HepG2 (cell line): ENCODE results near the gene LAMTOR1. TPM values are rescaled to one million over a fixed set of nuclear protein-coding genes. Genes with fewer than 3 reads are reported as not detected.

Source experiments
- AKNA ChIP-seq: sonication (generic); formaldehyde crosslinking; IDR thresholded peaks from 2 replicates; pipeline ENCODE4 v1.4.0; 2020; ENCODE audit warnings: missing genetic modification reagents, borderline replicate concordance
- ATAD3A ChIP-seq: sonication (generic); formaldehyde crosslinking; IDR thresholded peaks from 2 replicates; pipeline ENCODE4 v1.4.0; 2020; ENCODE audit warnings: missing genetic modification reagents
- CHD4 ChIP-seq: fragments of 200-600 bp; sonication (generic); IDR thresholded peaks from 2 replicates; pipeline ENCODE4 v1.7.0; 2017; ENCODE audit warnings: mild to moderate bottlenecking, low read length, borderline replicate concordance
- ERF ChIP-seq: IDR thresholded peaks from 2 replicates; pipeline ENCODE4 v1.6.1; 2018; ENCODE audit warnings: missing biosample characterization, missing genetic modification reagents
- FOXK1 ChIP-seq: sonication (generic); formaldehyde crosslinking; IDR thresholded peaks from 2 replicates; pipeline ENCODE4 v1.4.0; 2020; ENCODE audit warnings: low read depth, missing genetic modification reagents, borderline replicate concordance
- HOMEZ ChIP-seq: IDR thresholded peaks from 2 replicates; pipeline ENCODE4 v1.6.1; 2016; ENCODE audit warnings: low read depth
- NFE2L2 ChIP-seq: fragments of 150-350 bp; IDR thresholded peaks from 2 replicates; pipeline ENCODE4 v1.6.1; 2014; ENCODE audit warnings: low read length
- POGZ ChIP-seq: sonication (generic); formaldehyde crosslinking; IDR thresholded peaks from 2 replicates; pipeline ENCODE4 v1.4.0; 2020; ENCODE audit warnings: mild to moderate bottlenecking, missing genetic modification reagents
- RFX5 ChIP-seq: IDR thresholded peaks from 2 replicates; pipeline ENCODE4 v1.6.1; 2011; ENCODE audit warnings: low read depth, low read length, improper control_type of control experiment
- ZKSCAN1 ChIP-seq: fragments of 150-350 bp; IDR thresholded peaks from 2 replicates; pipeline ENCODE4 v1.6.1; 2014; ENCODE audit warnings: low read length
- ZNF264 ChIP-seq: sonication (generic); formaldehyde crosslinking; IDR thresholded peaks from 2 replicates; pipeline ENCODE4 v1.4.0; 2020; ENCODE audit warnings: missing genetic modification reagents
- ZNF564 ChIP-seq: sonication (generic); formaldehyde crosslinking; IDR thresholded peaks from 2 replicates; pipeline ENCODE4 v1.8.1; 2023; ENCODE audit warnings: mild to moderate bottlenecking, missing genetic modification reagents
- ZNF567 ChIP-seq: sonication (generic); formaldehyde crosslinking; IDR thresholded peaks from 2 replicates; pipeline ENCODE4 v1.8.1; 2023; ENCODE audit warnings: mild to moderate bottlenecking, missing genetic modification reagents, borderline replicate concordance
- ZNF766 ChIP-seq: sonication (generic); formaldehyde crosslinking; IDR thresholded peaks from 2 replicates; pipeline ENCODE4 v1.5.0; 2020; ENCODE audit warnings: missing genetic modification reagents, borderline replicate concordance
- polyA plus RNA-seq, 8 experiments: library from polyadenylated mRNA; depleted of rRNA in 3 of 8; stranded (reverse) in 7 of 8; unstranded in 1 of 8; fragments of >200 nt; fragmentation: Illumina TruSeq in 4 of 8; extraction: Trizol in 4 of 8; gene quantifications; 2 replicates each; pipeline versions ENCODE4 v1.2.1 to v1.2.3, GENCODE V29; 2011 to 2016; ENCODE audit warnings: low read depth in 4 of 8, missing spikeins in 1 of 8, mixed read lengths in 1 of 8; ENCODE audit not compliant: insufficient read depth in 1 of 8
- total RNA-seq, 5 experiments: library from RNA; depleted of rRNA; stranded (reverse); fragments of >200 nt; fragmentation: Illumina TruSeq; extraction: Trizol; gene quantifications; 2 replicates each; pipeline ENCODE4 v1.2.3, GENCODE V29; 2016; ENCODE audit warnings: low read depth in 1 of 5
- TF ChIP-seq, protein P1 (sequence below): sonication (generic); formaldehyde crosslinking; IDR thresholded peaks from 2 replicates; pipeline ENCODE4 v1.9.0; 2021; ENCODE audit warnings: missing genetic modification reagents, borderline replicate concordance
- TF ChIP-seq, protein P2 (sequence below): sonication (generic); formaldehyde crosslinking; IDR thresholded peaks from 2 replicates; pipeline ENCODE4 v1.9.0; 2022; ENCODE audit warnings: missing genetic modification reagents, mild to moderate bottlenecking, borderline replicate concordance
- TF ChIP-seq, protein P3 (sequence below), 2 experiments: sonication (generic) in 1 of 2; formaldehyde crosslinking in 1 of 2; IDR thresholded peaks; 2 replicates each; pipeline versions ENCODE4 v1.4.0 to v1.6.1; 2018 to 2020; ENCODE audit warnings: missing genetic modification reagents in 2 of 2, borderline replicate concordance in 1 of 2, low read depth in 1 of 2, mild to moderate bottlenecking in 1 of 2, missing biosample characterization in 1 of 2

LAMTOR1 gene
- total and polyA plus RNA-seq, 2 of the 13 experiments (the other 11 are each of a cell fraction or from before 2014, with no cell fraction given): 60.4 to 66.0 TPM

DNA sequence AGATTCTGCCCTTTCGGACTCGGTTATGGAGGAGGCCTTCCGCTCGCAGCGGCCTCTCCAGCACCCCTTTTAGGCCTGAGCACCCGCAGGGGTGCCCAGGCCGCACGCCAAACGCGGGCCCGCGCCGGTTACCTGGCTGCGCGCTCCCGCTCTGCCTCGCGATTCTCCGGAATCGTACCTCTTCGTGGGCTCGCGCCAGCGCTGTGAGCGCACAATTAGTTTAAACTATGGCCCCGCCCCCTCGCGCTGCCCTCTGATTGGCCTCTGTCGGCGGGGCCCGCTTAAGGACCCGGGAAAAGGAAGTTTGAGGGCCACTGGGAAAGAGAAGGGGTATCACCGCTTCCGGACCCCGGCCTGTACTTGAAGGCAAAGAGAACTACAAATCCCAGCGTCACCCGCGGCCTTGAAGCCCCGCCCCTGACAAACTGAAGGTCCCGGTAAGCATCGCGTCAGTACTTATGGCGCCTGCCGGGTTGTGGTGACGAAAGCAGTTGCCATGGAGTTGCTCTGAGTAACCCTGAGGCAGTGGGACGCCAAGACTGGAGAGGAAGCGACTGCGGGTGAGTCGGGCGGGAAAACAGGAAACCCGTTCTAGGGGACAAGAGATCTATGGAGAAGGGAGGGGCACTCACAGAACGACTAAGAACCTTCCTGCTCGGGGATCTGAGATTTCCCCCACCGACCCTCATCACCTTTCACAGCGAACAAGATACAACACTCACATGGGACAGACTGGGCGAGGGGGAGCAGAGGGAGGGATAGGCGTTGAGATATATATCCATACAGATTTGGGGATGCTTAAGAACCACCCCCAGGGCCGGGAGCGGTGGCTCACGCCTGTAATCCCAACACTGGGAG is 22.5 kb downstream of the LAMTOR1 start, which contains the start of the genes LRRC51 and NUMA1 (continued):
- TF ChIP-seq AKNA (CRISPR knock-in tag): no peak
- TF ChIP-seq ZNF766 (CRISPR knock-in tag): no peak
- no peak for TF ChIP-seq NFE2L2
- TF ChIP-seq ZKSCAN1: no peak
- TF ChIP-seq, protein P1, sequence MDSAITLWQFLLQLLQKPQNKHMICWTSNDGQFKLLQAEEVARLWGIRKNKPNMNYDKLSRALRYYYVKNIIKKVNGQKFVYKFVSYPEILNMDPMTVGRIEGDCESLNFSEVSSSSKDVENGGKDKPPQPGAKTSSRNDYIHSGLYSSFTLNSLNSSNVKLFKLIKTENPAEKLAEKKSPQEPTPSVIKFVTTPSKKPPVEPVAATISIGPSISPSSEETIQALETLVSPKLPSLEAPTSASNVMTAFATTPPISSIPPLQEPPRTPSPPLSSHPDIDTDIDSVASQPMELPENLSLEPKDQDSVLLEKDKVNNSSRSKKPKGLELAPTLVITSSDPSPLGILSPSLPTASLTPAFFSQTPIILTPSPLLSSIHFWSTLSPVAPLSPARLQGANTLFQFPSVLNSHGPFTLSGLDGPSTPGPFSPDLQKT (CRISPR knock-in tag): no peak
- TF ChIP-seq ZNF567: no peak
- no peak for TF ChIP-seq ZNF264 (CRISPR knock-in tag)
- TF ChIP-seq POGZ: 0 out of 2 replicates have a peak, but pooled peaks have one; percentile 45
- TF ChIP-seq CHD4: no peak
- peak; percentile 100 for TF ChIP-seq RFX5
- TF ChIP-seq, protein P2, sequence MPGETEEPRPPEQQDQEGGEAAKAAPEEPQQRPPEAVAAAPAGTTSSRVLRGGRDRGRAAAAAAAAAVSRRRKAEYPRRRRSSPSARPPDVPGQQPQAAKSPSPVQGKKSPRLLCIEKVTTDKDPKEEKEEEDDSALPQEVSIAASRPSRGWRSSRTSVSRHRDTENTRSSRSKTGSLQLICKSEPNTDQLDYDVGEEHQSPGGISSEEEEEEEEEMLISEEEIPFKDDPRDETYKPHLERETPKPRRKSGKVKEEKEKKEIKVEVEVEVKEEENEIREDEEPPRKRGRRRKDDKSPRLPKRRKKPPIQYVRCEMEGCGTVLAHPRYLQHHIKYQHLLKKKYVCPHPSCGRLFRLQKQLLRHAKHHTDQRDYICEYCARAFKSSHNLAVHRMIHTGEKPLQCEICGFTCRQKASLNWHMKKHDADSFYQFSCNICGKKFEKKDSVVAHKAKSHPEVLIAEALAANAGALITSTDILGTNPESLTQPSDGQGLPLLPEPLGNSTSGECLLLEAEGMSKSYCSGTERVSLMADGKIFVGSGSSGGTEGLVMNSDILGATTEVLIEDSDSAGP (CRISPR knock-in tag): peak; percentile 78; the same call in 1 of the 2 replicates
- TF ChIP-seq, protein P3, sequence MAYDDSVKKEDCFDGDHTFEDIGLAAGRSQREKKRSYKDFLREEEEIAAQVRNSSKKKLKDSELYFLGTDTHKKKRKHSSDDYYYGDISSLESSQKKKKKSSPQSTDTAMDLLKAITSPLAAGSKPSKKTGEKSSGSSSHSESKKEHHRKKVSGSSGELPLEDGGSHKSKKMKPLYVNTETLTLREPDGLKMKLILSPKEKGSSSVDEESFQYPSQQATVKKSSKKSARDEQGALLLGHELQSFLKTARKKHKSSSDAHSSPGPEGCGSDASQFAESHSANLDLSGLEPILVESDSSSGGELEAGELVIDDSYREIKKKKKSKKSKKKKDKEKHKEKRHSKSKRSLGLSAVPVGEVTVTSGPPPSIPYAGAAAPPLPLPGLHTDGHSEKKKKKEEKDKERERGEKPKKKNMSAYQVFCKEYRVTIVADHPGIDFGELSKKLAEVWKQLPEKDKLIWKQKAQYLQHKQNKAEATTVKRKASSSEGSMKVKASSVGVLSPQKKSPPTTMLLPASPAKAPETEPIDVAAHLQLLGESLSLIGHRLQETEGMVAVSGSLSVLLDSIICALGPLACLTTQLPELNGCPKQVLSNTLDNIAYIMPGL (CRISPR knock-in tag; IDR thresholded peaks at IDR 0.05; ENCODE audit: borderline replicate concordance in 1 of 2, low read depth in 1 of 2): peak; percentile 33 to 67; a peak in 2 of 4 replicates
- TF ChIP-seq ATAD3A: no peak
- no peak for TF ChIP-seq ZNF564 (CRISPR knock-in tag)
- TF ChIP-seq ERF: peak; percentile 20; the same call in 1 of the 2 replicates
- TF ChIP-seq FOXK1 (CRISPR knock-in tag): no peak
- TF ChIP-seq HOMEZ (CRISPR knock-in tag): no peak; the same call in 1 of the 2 replicates
